ENCODE measurements around the gene ARID1B.
"Not testable (repeated sequence)": the region's sequence is repeated elsewhere in the genome, so short reads cannot be mapped to it uniquely, and the experiment has no call there.

Gene ARID1B

GRCh38 chr6:157036245-157036711 lies 259.1 kb downstream of the ARID1B start:
- Histone ChIP-seq H3K4me3 (ENCODE audit: low read length) (no peak overlapping the region), H3K4me1 (ENCODE audit: control insufficient read depth, insufficient read depth, low read length) (peaks cover 16% of the 10 kb centered on the region), H3K27me3 (ENCODE audit: control insufficient read depth, insufficient read depth, low read length) (no peaks in the 10 kb centered on the region), H3K9ac (ENCODE audit: low read length) (no peak overlapping the region), H3K36me3 (ENCODE audit: control insufficient read depth, insufficient read depth, low read length) (no peaks in the 10 kb centered on the region), H3K27ac (ENCODE audit: low read depth, low read length) (no peak overlapping the region)

DNA sequence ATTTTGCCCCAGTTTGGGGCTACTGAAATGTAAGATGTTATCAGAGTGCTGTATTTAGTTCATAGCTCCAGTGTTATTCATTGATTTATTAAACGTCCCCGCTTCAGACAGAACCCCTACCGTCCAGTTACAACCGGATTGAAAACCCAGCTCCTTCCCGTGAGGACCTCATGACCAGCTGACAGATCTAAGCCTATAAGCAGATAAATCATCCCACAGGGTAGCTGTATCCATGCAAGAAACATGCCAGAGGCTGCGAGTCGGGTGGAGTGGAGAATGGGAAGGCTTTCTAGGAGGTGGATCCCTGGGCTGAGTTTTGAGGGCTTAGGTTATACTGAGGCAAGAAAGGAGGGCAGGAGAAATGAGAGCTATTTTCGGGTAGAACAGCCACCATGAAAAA lies 260.0 kb downstream of the ARID1B start:
- no peaks in the 10 kb centered on the region for H3K27me3 ChIP-seq (ENCODE audit: control insufficient read depth, insufficient read depth, low read length)
- H3K36me3 ChIP-seq (ENCODE audit: control insufficient read depth, insufficient read depth, low read length): no peaks in the 10 kb centered on the region
- H3K9ac ChIP-seq (ENCODE audit: low read length): no peak overlapping the region
- H3K27ac ChIP-seq (ENCODE audit: low read depth, low read length): no peak overlapping the region
- H3K4me1 ChIP-seq (ENCODE audit: control insufficient read depth, insufficient read depth, low read length): peaks cover 16% of the 10 kb centered on the region
- no peak overlapping the region for H3K4me3 ChIP-seq (ENCODE audit: low read length)

GRCh38 chr6:157038610-157039009 lies 261.4 kb downstream of the ARID1B start:
- no peak overlapping the region for H3K4me3 ChIP-seq (ENCODE audit: low read length)
- H3K27ac ChIP-seq (ENCODE audit: low read depth, low read length): no peak overlapping the region
- H3K27me3 ChIP-seq (ENCODE audit: control insufficient read depth, insufficient read depth, low read length): no peaks in the 10 kb centered on the region
- H3K36me3 ChIP-seq (ENCODE audit: control insufficient read depth, insufficient read depth, low read length): no peaks in the 10 kb centered on the region
- no peak overlapping the region for H3K9ac ChIP-seq (ENCODE audit: low read length)
- peaks cover 16% of the 10 kb centered on the region for H3K4me1 ChIP-seq (ENCODE audit: control insufficient read depth, insufficient read depth, low read length)

DNA sequence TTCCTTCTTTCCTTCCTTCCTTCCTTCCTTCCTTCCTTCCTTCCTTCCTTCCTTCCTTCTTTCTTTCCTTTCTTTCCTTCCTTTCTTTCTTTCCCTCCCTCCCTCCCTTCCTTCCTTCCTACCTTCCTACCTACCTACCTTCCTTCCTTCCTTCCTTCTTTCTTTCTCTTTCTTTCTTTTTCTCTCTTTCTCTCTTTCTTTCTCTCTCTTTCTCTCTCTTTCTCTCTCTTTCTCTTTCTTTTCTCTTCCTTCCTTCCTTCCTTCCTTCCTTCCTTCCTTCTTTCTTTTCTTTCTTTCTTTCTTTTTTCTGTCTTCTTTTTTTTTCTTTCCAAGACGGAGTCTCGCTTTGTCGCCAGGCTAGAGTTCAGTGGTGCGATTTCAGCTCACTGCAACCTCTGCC lies 262.5 kb downstream of the ARID1B start:
- not testable (repeated sequence) for H3K4me1 ChIP-seq (ENCODE audit: control insufficient read depth, insufficient read depth, low read length); H3K27ac ChIP-seq (ENCODE audit: low read depth, low read length); H3K9ac ChIP-seq (ENCODE audit: low read length)

DNA sequence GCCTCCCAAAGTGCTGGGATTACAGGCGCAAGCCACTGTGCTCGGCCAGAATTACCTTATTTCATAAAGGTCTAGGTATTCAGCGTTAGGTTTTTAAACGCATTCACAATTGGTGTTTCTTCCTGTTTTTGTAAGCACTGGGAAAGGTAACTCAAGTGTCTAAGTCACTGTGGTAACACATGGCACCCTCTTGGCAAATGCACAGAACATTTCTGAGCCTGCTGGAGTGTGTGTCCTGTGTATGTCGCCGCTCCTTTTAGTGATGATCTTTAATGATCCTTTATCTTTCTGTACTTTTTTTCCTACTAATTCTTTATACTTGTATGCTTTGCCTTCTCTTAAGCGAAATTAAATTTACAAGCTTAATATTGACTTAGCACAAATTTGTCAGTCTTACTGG lies 263.0 kb downstream of the ARID1B start:
- Histone ChIP-seq H3K27ac (ENCODE audit: low read depth, low read length) (no peak overlapping the region), H3K4me3 (ENCODE audit: low read length) (no peak overlapping the region), H3K36me3 (ENCODE audit: control insufficient read depth, insufficient read depth, low read length) (no peaks in the 10 kb centered on the region), H3K9ac (ENCODE audit: low read length) (no peak overlapping the region), H3K27me3 (ENCODE audit: control insufficient read depth, insufficient read depth, low read length) (no peaks in the 10 kb centered on the region), H3K4me1 (ENCODE audit: control insufficient read depth, insufficient read depth, low read length) (peaks cover 4% of the 10 kb centered on the region)

More for the DNA sequence above, 262.5 kb downstream of the ARID1B start:
- not testable (repeated sequence) for H3K27me3 ChIP-seq (ENCODE audit: control insufficient read depth, insufficient read depth, low read length); H3K4me3 ChIP-seq (ENCODE audit: low read length); H3K36me3 ChIP-seq (ENCODE audit: control insufficient read depth, insufficient read depth, low read length)

DNA sequence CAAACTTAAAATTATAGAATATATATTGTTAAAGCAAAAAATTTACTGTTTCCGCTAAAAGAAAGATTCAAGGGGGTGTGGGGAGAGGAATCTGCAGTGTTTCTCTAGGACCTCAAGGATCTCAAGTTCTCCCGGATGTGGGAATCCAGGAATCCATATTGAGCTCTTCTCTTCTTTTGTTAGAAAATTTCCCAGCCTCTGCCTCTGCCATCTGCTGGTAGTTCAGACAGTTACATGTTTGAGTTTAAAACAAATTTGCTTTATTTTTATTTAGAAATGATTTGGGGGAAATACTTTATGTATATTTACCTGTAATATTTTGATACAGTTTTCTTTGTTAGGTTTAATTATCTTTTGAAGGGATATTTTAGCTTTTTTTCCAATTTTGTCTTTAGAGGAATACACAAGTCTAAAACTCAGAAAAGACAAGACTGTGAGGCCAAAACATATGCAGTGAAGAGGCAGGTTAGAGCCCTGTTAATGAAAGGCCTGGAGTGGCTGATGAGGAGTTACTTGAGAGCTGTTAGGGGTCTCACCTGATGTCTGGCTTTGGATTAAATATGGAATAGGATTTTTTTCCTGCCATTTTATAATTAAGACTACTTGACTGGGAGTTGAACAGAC lies 268.8 kb downstream of the ARID1B start:
- Histone ChIP-seq H3K27me3 (ENCODE audit: control insufficient read depth, insufficient read depth, low read length) (no peaks in the 10 kb centered on the region), H3K27ac (ENCODE audit: low read depth, low read length) (no peak overlapping the region), H3K36me3 (ENCODE audit: control insufficient read depth, insufficient read depth, low read length) (no peaks in the 10 kb centered on the region), H3K4me1 (ENCODE audit: control insufficient read depth, insufficient read depth, low read length) (peaks cover 4% of the 10 kb centered on the region), H3K9ac (ENCODE audit: low read length) (no peak overlapping the region), H3K4me3 (ENCODE audit: low read length) (no peak overlapping the region)

DNA sequence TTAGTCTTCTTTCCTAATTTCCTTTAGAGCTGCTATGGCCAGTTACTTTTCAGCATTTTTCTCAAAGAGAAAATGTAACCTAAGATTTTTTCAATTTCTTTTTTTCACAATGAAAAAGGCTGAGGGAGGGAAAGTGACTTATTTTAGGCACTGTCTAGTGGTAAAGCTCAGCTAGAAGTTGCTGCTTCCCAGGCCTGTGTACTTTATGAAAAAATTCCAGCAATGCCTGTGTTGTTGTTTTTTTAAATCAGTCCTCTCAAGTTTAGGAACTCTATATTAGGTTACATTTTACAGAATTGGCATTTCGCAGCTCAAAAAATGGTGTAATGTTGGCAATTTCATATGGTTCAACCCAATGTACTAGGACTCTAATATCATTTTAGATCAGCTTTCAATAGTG lies 269.6 kb downstream of the ARID1B start:
- no peak overlapping the region for H3K27ac ChIP-seq (ENCODE audit: low read depth, low read length)
- no peaks in the 10 kb centered on the region for H3K27me3 ChIP-seq (ENCODE audit: control insufficient read depth, insufficient read depth, low read length)
- no peak overlapping the region for H3K9ac ChIP-seq (ENCODE audit: low read length)
- H3K4me3 ChIP-seq (ENCODE audit: low read length): no peak overlapping the region
- H3K4me1 ChIP-seq (ENCODE audit: control insufficient read depth, insufficient read depth, low read length): peaks cover 4% of the 10 kb centered on the region
- H3K36me3 ChIP-seq (ENCODE audit: control insufficient read depth, insufficient read depth, low read length): no peaks in the 10 kb centered on the region

DNA sequence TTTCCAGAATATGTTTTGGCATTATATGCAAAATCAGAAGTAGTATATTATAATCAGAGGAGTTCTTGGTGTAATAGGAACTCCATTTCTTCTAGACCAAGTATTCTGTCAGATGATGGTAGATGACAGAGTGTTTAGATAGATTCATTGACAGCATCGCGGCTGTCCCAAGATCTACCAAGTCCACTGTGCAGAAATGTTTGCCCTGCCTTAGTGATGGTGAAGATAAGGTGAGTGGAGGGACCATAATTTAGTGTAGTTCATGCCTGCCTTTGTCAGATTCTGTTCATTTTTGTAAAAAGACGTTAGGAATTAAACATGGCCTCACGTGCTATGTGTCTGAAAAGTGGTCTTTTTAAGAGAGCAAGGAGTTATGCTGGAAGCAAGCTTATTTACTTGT lies 270.1 kb downstream of the ARID1B start:
- H3K36me3 ChIP-seq (ENCODE audit: control insufficient read depth, insufficient read depth, low read length): no peaks in the 10 kb centered on the region
- no peak overlapping the region for H3K4me3 ChIP-seq (ENCODE audit: low read length)
- no peaks in the 10 kb centered on the region for H3K27me3 ChIP-seq (ENCODE audit: control insufficient read depth, insufficient read depth, low read length)
- peaks cover 4% of the 10 kb centered on the region for H3K4me1 ChIP-seq (ENCODE audit: control insufficient read depth, insufficient read depth, low read length)
- no peak overlapping the region for H3K27ac ChIP-seq (ENCODE audit: low read depth, low read length)
- no peak overlapping the region for H3K9ac ChIP-seq (ENCODE audit: low read length)

- Histone ChIP-seq H3K4me3 (ENCODE audit: low read length) (no peak overlapping the region), H3K4me1 (ENCODE audit: control insufficient read depth, insufficient read depth, low read length) (peaks cover 4% of the 10 kb centered on the region), H3K27me3 (ENCODE audit: control insufficient read depth, insufficient read depth, low read length) (no peaks in the 10 kb centered on the region), H3K27ac (ENCODE audit: low read depth, low read length) (no peak overlapping the region), H3K9ac (ENCODE audit: low read length) (no peak overlapping the region), H3K36me3 (ENCODE audit: control insufficient read depth, insufficient read depth, low read length) (no peaks in the 10 kb centered on the region)
Observed at GRCh38 chr6:157047951-157048350, 270.8 kb downstream of the ARID1B start.

DNA sequence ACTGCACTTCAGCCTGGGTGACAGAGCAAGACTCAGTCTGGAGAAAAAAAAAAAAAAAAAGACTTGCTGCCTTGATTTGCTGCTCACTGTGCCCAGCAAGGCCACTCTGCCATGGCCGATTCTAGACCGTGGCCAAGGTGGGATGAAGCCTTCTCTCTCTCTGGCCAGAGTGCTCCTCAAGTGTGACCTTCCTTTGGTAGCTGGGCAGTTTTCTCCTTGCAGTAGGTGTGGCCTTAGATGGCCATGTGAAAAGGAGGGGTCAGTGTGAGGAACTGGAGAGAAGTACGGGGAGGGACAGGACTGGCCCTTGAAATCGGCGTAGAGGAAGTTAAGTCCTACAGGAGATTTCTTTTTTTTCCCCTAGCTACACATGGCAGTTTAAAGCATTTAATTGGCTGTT lies 272.0 kb downstream of the ARID1B start:
- Histone ChIP-seq H3K4me1 (ENCODE audit: control insufficient read depth, insufficient read depth, low read length) (peaks cover 4% of the 10 kb centered on the region), H3K27me3 (ENCODE audit: control insufficient read depth, insufficient read depth, low read length) (no peaks in the 10 kb centered on the region), H3K4me3 (ENCODE audit: low read length) (no peak overlapping the region), H3K36me3 (ENCODE audit: control insufficient read depth, insufficient read depth, low read length) (no peaks in the 10 kb centered on the region), H3K9ac (ENCODE audit: low read length) (no peak overlapping the region), H3K27ac (ENCODE audit: low read depth, low read length) (no peak overlapping the region)

GRCh38 chr6:157050537-157051265 lies 273.5 kb downstream of the ARID1B start:
- no peak overlapping the region for H3K4me3 ChIP-seq (ENCODE audit: low read length)

GRCh38 chr6:157054531-157054979 lies 277.4 kb downstream of the ARID1B start:
- Histone ChIP-seq H3K4me3 (ENCODE audit: low read length) (no peak overlapping the region), H3K27ac (ENCODE audit: low read depth, low read length) (no peak overlapping the region), H3K9ac (ENCODE audit: low read length) (no peak overlapping the region), H3K27me3 (ENCODE audit: control insufficient read depth, insufficient read depth, low read length) (no peaks in the 10 kb centered on the region), H3K4me1 (ENCODE audit: control insufficient read depth, insufficient read depth, low read length) (no peaks in the 10 kb centered on the region), H3K36me3 (ENCODE audit: control insufficient read depth, insufficient read depth, low read length) (no peaks in the 10 kb centered on the region)

More at GRCh38 chr6:157050537-157051265, 273.5 kb downstream of the ARID1B start:
- Histone ChIP-seq H3K27ac (ENCODE audit: low read depth, low read length) (no peak overlapping the region), H3K4me1 (ENCODE audit: control insufficient read depth, insufficient read depth, low read length) (peaks cover 4% of the 10 kb centered on the region), H3K9ac (ENCODE audit: low read length) (no peak overlapping the region), H3K36me3 (ENCODE audit: control insufficient read depth, insufficient read depth, low read length) (no peaks in the 10 kb centered on the region), H3K27me3 (ENCODE audit: control insufficient read depth, insufficient read depth, low read length) (no peaks in the 10 kb centered on the region)

DNA sequence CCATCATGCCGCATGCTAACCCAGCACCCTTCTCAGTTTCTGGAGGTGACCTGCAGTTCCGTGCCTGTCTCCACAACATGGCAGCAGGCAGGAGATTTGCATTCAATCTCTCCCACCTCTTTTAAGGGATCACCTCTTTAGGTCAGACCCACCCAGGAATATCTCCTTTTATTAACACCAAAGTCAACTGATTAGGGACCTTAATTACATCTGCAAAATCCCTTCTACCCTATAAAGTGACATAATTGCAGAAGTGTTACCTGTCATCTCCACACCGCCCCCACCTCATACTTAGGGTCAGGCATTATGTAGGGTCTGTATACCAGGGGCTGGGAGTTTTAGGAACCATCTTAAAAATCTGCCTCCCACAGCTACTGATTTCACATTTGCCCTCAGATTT lies 278.7 kb downstream of the ARID1B start:
- no peaks in the 10 kb centered on the region for H3K36me3 ChIP-seq (ENCODE audit: control insufficient read depth, insufficient read depth, low read length)
- H3K27ac ChIP-seq (ENCODE audit: low read depth, low read length): no peak overlapping the region
- no peak overlapping the region for H3K4me3 ChIP-seq (ENCODE audit: low read length)
- peaks cover 7% of the 10 kb centered on the region for H3K4me1 ChIP-seq (ENCODE audit: control insufficient read depth, insufficient read depth, low read length)
- no peaks in the 10 kb centered on the region for H3K27me3 ChIP-seq (ENCODE audit: control insufficient read depth, insufficient read depth, low read length)
- H3K9ac ChIP-seq (ENCODE audit: low read length): no peak overlapping the region

Data from rectal smooth muscle tissue (tissue), 1 donor.